HG02981 (cell line): ENCODE data around the gene LEFTY1.
A peak's percentile ranks its signal among the peaks of the same experiment; 100 is the strongest.

Source experiments
- ATAC-seq: cut with Tn5 transposase; IDR thresholded peaks from one replicate; pipeline ENCODE4 v1.9.1; 2021; ENCODE audit warnings: mild to moderate bottlenecking, moderate library complexity; ENCODE audit not compliant: unreplicated experiment

LEFTY1 gene

GRCh38 chr1:225917101-225917500 lies 28.2 kb upstream of the LEFTY1 start:
- no peak for ATAC-seq

DNA sequence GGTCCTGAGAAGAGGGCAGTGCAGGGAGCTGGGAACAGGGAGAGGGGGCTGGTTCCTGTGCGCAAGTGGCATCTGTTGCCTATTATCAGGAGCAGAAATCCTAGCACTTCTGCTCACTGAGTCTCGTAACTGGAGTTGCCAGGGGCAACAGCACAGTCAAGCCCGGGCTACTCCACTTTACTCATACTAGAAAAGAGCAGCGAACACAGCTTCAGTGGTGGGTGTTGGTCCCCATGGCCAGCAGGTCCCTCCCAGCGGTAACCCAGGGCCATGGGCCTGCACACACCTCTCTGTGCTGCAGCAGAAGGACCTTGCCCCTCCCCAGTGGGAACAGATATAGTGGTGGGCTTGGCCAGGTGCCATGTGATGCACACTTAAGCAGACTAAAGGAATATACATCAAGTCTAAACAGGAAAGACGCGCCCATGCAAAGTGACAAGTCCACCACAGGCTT lies 26.6 kb upstream of the LEFTY1 start:
- no peak for ATAC-seq

DNA sequence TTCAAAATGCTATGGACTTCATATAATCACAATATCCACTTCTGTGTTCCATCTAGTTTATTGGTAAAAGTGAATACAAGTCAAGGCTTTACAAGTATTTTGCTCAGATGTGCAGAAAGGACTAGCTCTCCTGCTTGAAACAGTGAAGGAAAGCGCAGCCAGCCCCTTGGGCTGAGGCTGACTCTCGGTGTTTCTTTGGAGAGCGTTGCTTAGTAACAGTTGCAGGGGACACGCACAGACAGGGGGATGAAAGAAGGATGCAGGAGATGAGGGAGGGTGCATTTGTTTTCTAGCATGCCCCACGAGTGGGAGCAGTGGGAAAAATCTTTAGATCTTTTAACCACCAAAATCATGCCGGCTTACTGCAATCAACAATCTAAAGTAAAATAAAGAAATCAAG lies 26.0 kb upstream of the LEFTY1 start:
- no peak for ATAC-seq

DNA sequence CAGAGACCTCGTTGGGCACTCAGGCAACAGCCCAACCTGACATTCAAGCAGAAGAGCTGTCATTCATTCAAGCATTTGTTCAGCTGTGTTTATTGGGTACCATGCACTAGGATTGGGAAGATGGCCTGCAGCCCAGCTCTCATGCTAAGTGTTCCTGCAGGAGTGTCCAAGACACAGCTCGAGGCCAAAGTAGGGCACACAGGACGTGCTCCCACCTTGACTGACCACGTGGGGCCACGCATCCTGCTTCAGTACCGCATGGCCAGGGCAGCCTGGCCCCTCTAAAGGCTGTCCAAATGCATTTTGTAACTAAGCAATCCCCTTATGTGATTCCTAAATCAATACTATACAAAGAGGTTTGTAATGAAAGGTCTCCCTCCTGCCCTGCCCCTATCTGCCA lies 25.4 kb upstream of the LEFTY1 start:
- ATAC-seq = no peak

DNA sequence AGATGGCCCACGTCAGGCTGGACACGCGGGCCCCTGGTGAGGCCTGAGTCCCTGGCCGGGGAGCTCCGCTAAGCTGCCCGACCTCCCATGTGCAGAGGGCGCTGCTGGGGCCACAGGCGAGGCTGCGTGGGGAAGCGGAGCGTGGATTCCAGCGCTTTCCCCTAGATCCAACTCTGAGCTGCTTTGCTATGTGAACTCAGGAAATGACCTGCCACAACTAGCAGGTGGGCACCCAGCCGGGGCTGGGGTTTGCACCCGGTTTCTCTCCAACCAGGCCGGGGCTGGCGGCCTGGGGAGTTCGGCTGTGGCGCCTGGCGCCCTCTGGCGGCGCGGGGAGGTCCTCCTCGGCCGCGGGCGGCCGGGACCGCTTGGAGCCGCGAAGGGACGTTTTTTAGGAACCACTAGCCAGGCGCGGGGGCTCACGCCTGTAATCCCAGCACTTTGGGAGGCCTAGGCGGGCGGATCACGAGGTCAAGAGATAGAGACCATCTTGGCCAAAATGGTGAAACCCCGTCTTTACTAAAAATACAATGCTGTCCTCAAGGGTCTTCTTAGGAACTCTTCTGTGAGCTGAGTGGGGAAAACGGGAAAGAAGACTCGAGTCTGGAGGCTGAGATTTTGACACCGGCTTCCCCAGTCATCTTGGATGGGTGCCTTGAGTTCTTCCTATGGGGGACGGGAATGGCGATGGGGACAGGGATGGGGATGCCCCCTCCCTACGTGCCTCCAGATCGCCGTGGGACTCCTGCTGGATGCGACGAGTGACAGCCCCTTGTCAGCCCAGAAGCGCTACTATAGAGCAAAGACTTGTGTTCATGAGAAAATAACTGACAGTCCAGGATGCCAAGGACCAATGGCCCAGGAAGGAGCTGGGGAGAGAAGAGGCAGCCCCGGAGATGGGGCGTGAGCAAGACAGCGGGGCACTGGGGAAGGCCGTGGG lies 22.5 kb upstream of the LEFTY1 start:
- ATAC-seq = peak; percentile 85

DNA sequence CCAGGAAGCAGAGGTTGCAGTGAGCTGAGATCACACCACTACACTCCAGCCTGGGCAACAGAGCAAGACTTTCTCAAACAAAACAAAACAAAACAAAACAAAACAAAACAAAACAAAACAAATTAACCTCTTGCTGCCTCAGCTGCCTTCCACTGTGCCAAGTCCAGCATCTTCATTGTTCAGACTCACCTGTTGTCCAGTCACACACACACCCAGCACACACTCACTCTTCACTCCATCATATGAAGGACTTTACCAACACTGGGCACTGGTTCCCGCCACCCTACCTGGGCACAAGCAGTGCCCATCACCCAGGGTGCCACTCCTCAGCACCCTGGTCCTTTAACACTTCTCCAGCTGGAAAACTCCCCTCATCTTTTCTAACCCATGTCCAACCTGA lies 20.5 kb upstream of the LEFTY1 start:
- ATAC-seq = no peak

DNA sequence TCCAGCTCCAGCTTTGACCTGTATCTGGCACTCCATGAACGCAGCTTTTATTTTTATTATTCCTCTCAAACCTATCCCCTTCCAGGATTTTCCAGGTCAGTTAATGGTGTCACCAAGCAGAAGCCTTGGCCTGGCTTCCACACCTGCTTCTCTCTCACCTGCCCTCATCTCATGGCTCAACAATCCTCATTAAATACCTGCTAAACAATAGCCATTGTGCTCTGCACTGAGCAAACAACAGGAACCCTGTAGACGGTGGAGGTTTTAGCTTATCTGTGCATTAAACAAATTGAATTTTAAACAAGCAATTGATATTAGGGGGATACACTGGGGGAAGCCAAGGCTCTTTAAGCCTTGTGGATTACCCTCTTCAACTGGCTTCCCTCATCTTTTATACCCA lies 19.8 kb upstream of the LEFTY1 start:
- no peak for ATAC-seq

DNA sequence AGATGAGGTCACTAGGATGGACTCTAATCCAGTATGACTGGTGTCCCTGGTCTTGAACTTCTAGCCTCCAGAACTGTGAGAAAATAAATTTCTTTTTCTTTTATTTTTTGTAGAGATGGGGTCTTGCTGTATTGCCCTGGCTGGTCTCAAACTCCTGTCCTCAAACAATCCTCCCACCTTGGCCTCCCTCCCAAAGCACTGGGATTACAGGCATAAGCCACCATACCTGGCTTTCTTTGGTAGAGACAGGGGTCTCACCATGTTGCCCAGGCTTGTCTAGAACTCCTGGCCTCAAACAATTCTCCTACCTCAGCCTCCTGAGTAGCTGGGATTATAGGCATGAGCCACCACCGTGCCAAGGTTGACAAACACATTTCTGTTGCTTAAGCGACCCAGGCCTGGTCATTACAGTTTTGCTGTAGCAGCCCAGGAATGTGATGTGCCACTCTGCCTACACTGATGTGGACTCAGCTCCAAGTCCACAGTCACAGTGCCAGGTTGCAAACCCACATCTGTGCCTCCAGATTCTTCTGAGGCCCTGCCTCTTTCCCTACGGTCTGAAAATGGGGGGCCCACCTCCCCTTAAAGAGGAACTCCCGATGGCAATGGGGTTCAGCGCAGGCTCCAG lies 19.2 kb upstream of the LEFTY1 start:
- ATAC-seq = no peak

- ATAC-seq = no peak
Measured at GRCh38 chr1:225907341-225907740, 18.4 kb upstream of the LEFTY1 start.

DNA sequence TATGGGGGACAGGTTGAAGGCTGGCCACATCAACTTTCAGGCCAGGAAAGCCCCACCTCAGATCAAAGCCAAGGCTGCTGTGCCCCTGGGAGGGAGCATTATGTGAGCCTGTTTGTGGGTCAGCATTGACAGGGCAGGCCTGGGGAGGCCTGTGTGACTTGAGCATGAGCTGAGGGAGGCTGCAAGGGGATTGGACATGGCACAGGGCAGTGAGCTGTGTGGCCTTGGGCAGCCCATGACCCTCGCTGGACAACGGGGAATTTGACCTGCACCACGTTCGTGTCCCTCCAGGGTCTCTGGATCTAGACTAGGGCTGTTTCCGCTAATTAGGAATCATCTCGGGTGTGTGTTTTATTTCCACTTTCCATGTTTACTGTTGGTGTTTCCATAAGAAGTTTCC lies 17.5 kb upstream of the LEFTY1 start:
- no peak for ATAC-seq

DNA sequence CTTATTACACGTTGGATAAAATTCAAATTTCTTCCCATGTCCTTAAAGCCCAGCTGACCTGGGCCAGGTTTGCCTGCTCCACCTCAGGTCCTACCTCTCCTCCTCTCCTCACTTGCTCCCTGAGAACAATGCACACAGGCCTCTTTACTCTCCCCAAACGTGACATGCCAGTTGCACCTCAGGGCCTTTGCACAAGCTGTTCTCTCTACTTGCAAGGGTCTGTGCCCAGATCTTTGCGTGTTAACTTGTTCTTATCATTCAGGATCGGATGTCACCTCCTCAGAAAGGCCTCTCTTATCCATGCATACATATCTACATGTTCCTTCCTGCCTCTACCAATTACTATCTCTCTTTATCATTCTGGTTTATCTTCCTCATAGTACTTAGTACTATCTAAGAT lies 14.7 kb upstream of the LEFTY1 start:
- ATAC-seq = no peak

DNA sequence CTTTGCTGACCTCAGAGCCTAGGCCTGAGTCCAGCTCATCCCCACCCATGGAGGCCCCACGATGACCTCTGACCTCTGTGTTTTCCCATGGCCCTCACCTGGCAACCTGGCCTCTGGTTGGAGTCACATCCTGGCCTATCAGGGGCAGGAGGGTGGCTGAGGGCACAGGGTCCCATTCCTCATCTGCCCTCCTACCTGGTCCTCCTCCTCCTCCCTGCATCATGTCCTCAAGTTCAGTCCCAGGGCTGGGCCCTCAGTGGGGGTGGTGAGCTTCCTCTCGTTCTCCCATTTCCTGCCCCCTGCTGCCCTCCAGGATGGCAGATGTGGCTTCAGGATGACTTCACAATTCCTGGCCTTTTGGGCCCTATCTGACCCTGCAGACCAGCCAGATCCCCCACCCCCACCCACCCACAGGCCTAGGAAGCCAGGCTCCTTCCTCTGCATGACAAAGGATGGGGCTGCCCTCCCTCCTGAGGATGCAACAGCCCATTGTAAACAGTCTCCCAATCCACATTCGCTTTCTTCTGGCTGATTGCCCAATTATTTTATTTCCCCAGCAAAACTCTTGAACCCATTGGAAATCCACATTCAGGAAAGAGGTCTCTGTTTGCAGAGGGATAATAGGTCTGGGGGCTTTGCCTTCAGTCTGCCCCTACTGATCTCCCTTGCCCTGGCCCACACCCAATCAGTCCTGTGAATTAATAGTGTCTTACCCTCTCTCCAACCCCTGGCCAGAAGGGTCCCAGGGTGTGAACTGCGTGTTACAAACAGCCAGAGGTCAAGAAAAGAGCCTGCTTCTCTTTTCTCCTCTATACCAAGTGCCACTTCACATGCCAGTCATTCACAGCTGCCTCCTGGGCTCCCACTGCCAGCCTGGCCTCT lies 10.3 kb upstream of the LEFTY1 start:
- ATAC-seq = no peak

DNA sequence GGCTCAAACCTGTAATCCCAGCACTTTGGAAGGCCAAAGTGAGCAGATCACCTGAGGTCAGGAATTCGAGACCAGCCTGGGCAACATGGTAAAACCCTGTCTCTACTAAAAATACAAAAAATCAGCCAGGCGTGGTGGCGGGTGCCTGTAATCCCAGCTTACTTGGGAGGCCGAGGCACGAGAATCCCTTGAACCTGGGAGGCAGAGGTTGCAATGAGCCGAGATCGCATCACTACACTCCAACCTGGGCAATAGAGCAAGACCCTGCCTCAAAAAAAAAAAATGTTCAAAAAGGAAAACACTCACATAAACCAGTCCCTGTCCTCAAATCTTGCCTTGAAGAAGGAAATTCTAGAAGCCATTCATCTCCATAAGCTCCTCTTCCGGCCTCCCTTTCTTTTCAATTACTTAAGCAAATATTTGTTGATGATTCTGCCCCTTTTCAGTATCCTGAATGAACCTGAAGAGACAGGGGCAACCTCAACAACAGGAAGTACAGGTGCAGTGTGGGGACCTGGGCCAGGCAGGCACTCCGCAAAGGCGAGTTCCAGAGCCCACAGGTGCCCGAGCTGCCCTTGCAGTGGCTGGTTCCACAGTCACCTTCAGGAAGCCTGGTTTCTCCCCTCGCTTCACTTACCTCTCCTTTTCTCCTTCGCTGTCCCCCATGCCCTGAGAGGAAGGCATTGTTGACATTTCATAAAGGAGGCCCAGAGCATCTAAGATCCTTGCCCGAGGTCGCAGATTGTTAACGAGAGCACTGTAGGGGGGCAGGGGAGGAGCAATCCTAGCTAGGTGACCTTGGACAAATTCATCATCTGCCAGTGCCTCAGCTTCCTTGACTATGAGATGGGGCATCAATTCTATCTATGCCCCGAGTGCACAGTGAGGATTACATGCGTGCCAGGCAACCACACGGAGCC lies 8.9 kb upstream of the LEFTY1 start:
- no peak for ATAC-seq

GRCh38 chr1:225896937-225897549 lies 8.1 kb upstream of the LEFTY1 start:
- peak; percentile 100 for ATAC-seq

- ATAC-seq = no peak
Measured at GRCh38 chr1:225896494-225896893, 7.5 kb upstream of the LEFTY1 start.

GRCh38 chr1:225892307-225892706 lies 3.4 kb upstream of the LEFTY1 start:
- ATAC-seq = no peak

DNA sequence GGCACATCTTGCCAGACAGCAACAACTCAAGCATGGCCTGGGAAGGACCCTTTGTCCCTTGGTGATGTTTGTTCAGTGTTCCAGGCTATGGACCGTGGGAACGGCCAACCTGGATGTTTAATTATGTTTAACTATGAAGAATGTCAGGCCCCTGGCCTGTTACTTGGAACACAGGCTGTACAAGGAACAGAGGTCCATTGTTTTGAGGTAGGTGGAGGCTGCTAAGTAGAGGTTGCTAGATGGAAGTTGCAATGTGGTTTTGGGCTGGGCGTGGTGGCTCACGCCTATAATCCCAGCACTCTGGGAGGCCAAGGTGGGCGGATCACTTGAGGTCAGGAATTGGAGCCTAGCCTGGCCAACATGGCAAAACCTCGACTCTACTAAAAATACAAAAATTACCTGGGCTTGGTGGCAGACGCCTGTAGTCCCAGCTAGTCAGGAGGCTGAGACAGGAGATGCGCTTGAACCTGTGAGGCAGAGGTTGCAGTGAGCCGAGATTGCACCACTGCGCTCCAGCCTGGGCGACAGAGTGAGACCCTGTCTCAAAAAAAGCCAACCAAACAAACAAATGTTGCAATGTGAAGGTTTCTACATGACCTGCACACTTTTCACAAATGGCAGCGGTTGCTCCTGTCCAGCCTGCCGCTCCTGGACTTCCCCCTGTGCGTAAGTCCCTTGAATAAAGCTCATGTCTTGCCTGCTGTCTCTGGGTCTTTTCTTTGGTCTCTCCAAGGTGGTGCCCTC lies 2.5 kb upstream of the LEFTY1 start:
- ATAC-seq = no peak

- no peak for ATAC-seq
Measured at GRCh38 chr1:225890346-225891228, 1.6 kb upstream of the LEFTY1 start.
